ENCODE results near the gene PNPLA7. TPM values are rescaled to one million over a fixed set of nuclear protein-coding genes. Genes with fewer than 3 reads are reported as not detected.
A peak's percentile ranks its signal among the peaks of the same experiment; 100 is the strongest.
"Not testable (repeated sequence)": the region's sequence is repeated elsewhere in the genome, so short reads cannot be mapped to it uniquely, and the experiment has no call there.

Gene PNPLA7
- total RNA-seq, 2 experiments from 2014 or later, result 5.6 to 7.0 TPM

GRCh38 chr9:137511758-137512463, 38.3 kb downstream of the PNPLA7 start:
- Mint-ChIP-seq H3K27me3 (no peaks in the 10 kb centered on the region), H3K27ac (no peak overlapping the region), H3K4me1 (peaks cover 3% of the 10 kb centered on the region), H3K4me3 (no peak overlapping the region), H3K36me3 (no peaks in the 10 kb centered on the region), H3K9me3 (no peaks in the 10 kb centered on the region)
- DNase-seq (no peak), ATAC-seq (ENCODE audit: low read depth) (no peak)
- POLR2A ChIA-PET, result no interaction called here

DNA sequence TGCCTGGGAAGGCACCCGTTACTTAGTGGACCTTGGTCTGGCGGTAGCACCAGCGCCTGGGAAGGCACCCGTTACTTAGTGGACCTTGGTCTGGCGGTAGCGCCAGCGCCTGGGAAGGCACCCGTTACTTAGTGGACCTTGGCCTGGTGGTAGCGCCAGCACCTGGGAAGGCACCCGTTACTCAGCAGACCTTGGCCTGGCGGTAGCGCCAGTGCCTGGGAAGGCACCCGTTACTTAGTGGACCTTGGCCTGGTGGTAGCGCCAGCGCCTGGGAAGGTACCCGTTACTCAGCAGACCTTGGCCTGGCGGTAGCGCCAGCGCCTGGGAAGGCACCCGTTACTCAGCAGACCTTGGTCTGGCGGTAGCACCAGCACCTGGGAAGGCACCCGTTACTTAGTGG, 39.1 kb downstream of the PNPLA7 start:
- H3K4me3 Mint-ChIP-seq; H3K36me3 Mint-ChIP-seq; ATAC-seq (ENCODE audit: low read depth); POLR2A ChIA-PET; H3K27ac Mint-ChIP-seq; H3K9me3 Mint-ChIP-seq; DNase-seq; H3K4me1 Mint-ChIP-seq; H3K27me3 Mint-ChIP-seq: not testable (repeated sequence)

DNA sequence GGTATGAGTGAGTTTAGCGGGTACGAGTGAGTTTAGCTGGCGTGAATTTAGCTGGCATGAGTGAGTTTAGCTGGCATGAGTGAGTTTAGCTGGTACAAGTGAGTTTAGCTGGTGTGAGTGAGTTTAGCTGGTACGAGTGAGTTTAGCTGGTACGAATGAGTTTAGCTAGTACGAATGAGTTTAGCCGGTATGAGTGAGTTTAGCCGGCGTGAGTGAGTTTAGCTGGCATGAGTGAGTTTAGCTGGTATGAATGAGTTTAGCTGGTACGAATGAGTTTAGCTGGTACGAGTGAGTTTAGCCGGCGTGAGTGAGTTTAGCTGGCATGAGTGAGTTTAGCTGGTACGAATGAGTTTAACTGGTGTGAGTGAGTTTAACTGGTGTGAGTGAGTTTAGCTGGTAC, 41.0 kb downstream of the PNPLA7 start:
- no peak overlapping the region for H3K27ac Mint-ChIP-seq

GRCh38 chr9:137506702-137507171, 43.5 kb downstream of the PNPLA7 start:
- peaks cover 3% of the 10 kb centered on the region for H3K27me3 Mint-ChIP-seq
- H3K27ac Mint-ChIP-seq, result no peak overlapping the region
- POLR2A ChIA-PET, result no interaction called here
- DNase-seq, result no peak
- H3K4me3 Mint-ChIP-seq, result no peak overlapping the region
- H3K4me1 Mint-ChIP-seq, result peaks cover 2% of the 10 kb centered on the region
- H3K36me3 Mint-ChIP-seq, result no peaks in the 10 kb centered on the region
- peaks cover 4% of the 10 kb centered on the region for H3K9me3 Mint-ChIP-seq
- no peak for ATAC-seq (ENCODE audit: low read depth)

More for the DNA sequence above, 41.0 kb downstream of the PNPLA7 start:
- H3K36me3 Mint-ChIP-seq, result no peaks in the 10 kb centered on the region
- no peaks in the 10 kb centered on the region for H3K27me3 Mint-ChIP-seq
- H3K9me3 Mint-ChIP-seq, result no peaks in the 10 kb centered on the region
- POLR2A ChIA-PET, result no interaction called here
- H3K4me1 Mint-ChIP-seq, result peaks cover 3% of the 10 kb centered on the region
- no peak overlapping the region for H3K4me3 Mint-ChIP-seq
- ATAC-seq (ENCODE audit: low read depth) (no peak), DNase-seq (no peak)

GRCh38 chr9:137506274-137506673, 43.9 kb downstream of the PNPLA7 start:
- peaks cover 4% of the 10 kb centered on the region for H3K9me3 Mint-ChIP-seq
- POLR2A ChIA-PET, result no interaction called here

GRCh38 chr9:137505421-137506140, 44.6 kb downstream of the PNPLA7 start:
- POLR2A ChIA-PET, result interaction anchor here (0.7 kb wide), 1 partner anchor 729 kb away, joined by 3 read pairs; no protein-coding TSS in a partner anchor
- Mint-ChIP-seq H3K4me1 (peaks cover 4% of the 10 kb centered on the region), H3K27me3 (peaks cover 3% of the 10 kb centered on the region), H3K27ac (no peak overlapping the region), H3K36me3 (no peaks in the 10 kb centered on the region), H3K4me3 (no peak overlapping the region), H3K9me3 (peaks cover 4% of the 10 kb centered on the region)
- ATAC-seq (ENCODE audit: low read depth), result no peak
- no peak for DNase-seq

More at GRCh38 chr9:137506274-137506673, 43.9 kb downstream of the PNPLA7 start:
- H3K4me3 Mint-ChIP-seq, result no peak overlapping the region
- H3K27ac Mint-ChIP-seq, result no peak overlapping the region
- H3K36me3 Mint-ChIP-seq, result no peaks in the 10 kb centered on the region
- DNase-seq (no peak), ATAC-seq (ENCODE audit: low read depth) (no peak)
- H3K4me1 Mint-ChIP-seq, result peaks cover 4% of the 10 kb centered on the region
- H3K27me3 Mint-ChIP-seq, result peaks cover 3% of the 10 kb centered on the region

DNA sequence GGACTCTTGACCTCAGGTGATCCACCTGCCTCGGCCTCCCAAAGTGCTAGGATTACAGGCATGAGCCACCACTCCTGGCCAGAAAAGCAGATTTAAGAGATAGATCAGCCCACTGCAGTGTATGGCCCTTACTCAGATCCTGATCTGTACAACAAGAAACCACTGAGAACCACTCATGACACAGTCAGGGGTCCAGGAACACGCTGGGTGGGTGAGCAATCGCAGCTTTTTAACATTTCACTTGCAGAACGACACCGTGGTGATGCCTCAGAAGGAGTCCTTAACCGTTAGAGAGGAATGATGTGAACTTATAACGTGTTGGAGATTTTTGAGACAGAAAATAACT, 45.8 kb downstream of the PNPLA7 start:
- no peak for DNase-seq
- no peak for ATAC-seq (ENCODE audit: low read depth)
- no peaks in the 10 kb centered on the region for H3K36me3 Mint-ChIP-seq
- H3K4me3 Mint-ChIP-seq, result no peak overlapping the region
- peaks cover 4% of the 10 kb centered on the region for H3K9me3 Mint-ChIP-seq
- no peak overlapping the region for H3K27ac Mint-ChIP-seq
- POLR2A ChIA-PET, result no interaction called here
- H3K4me1 Mint-ChIP-seq, result peaks cover 4% of the 10 kb centered on the region
- peaks cover 3% of the 10 kb centered on the region for H3K27me3 Mint-ChIP-seq

DNA sequence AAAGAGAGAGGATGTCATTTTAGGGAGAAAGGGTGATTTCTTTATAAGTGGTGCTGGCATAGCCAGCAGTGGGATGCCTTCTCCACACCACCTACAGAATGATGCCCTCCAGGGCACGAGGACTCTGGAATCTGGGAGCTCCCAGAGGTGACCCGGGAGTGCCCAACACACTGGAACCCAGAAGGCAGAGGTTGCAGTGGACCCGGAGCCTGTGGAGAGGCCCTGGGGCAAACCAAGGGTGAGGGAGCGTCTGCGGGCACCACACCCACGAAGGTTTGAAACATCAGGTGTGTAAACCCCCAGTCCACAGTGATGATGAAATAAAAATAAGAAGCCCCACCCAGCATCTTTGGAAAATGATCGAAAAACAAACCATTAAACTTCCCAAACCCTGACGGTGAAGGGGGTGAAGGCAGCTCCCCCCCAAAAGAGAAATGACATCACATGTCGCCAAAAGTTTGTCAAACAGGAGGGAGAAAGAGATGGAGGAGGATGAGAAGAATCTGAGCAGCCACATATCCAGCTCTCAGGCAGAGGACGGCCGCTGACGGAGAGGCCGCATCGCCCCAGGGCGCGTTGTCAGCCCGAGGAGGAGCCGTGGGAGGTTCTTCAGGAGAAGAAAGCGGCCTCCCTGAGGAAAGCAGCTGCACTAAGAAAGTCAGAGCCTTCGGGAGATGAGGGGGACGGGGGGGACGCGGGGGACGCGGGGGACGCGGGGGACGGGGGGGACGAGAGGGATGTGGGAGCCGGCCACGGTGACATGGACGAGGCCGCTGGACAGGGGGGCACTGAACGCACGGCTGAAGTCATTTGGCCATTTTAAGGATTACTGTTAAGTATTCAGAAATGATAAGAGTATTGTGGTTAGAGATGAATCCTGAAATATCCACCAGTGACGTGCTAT, 47.9 kb downstream of the PNPLA7 start:
- H3K27me3 Mint-ChIP-seq, result peaks cover 3% of the 10 kb centered on the region
- H3K36me3 Mint-ChIP-seq, result no peaks in the 10 kb centered on the region
- H3K4me1 Mint-ChIP-seq, result peaks cover 4% of the 10 kb centered on the region
- peaks cover 4% of the 10 kb centered on the region for H3K9me3 Mint-ChIP-seq
- DNase-seq, result no peak
- POLR2A ChIA-PET, result no interaction called here
- no peak overlapping the region for H3K27ac Mint-ChIP-seq
- ATAC-seq (ENCODE audit: low read depth), result no peak
- no peak overlapping the region for H3K4me3 Mint-ChIP-seq

DNA sequence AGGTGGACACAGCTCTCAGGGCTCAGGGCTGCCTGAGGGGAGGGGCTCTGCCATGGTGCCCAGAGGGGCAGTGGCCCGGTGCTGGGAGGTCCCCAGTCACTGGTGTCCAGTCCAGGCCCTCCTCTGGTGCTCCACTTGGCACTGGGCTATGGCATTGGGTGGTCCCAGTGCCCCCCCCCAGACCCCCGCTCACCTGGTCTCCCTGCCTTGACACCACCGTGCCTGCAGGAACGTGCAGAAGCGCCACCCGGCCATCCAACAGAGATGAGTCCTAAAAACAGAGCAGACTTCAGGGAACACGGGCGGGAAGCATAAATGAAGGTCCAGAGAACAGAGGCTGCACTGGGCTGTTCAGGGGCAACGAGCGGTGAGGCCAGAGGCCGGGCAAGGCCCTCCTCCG, 48.7 kb downstream of the PNPLA7 start:
- Mint-ChIP-seq H3K36me3 (no peaks in the 10 kb centered on the region), H3K4me3 (no peak overlapping the region), H3K27me3 (peaks cover 3% of the 10 kb centered on the region), H3K4me1 (peaks cover 4% of the 10 kb centered on the region), H3K9me3 (peaks cover 4% of the 10 kb centered on the region), H3K27ac (peak overlapping the region; percentile 4)
- DNase-seq (no peak), ATAC-seq (ENCODE audit: low read depth) (no peak)
- POLR2A ChIA-PET, result no interaction called here

GRCh38 chr9:137500666-137501397, 49.4 kb downstream of the PNPLA7 start:
- H3K27me3 Mint-ChIP-seq, result peaks cover 3% of the 10 kb centered on the region
- no peak for ATAC-seq (ENCODE audit: low read depth)
- no peak overlapping the region for H3K4me3 Mint-ChIP-seq
- peaks cover 4% of the 10 kb centered on the region for H3K4me1 Mint-ChIP-seq
- no peak for DNase-seq
- H3K36me3 Mint-ChIP-seq, result no peaks in the 10 kb centered on the region
- POLR2A ChIA-PET, result no interaction called here
- no peak overlapping the region for H3K27ac Mint-ChIP-seq
- H3K9me3 Mint-ChIP-seq, result peaks cover 4% of the 10 kb centered on the region

- H3K27me3 Mint-ChIP-seq, result peaks cover 3% of the 10 kb centered on the region
- no peak for DNase-seq
- no peaks in the 10 kb centered on the region for H3K36me3 Mint-ChIP-seq
- ATAC-seq (ENCODE audit: low read depth), result no peak
- peaks cover 4% of the 10 kb centered on the region for H3K4me1 Mint-ChIP-seq
- no peak overlapping the region for H3K4me3 Mint-ChIP-seq
- POLR2A ChIA-PET, result no interaction called here
- no peak overlapping the region for H3K27ac Mint-ChIP-seq
- peaks cover 4% of the 10 kb centered on the region for H3K9me3 Mint-ChIP-seq
Observed at GRCh38 chr9:137499858-137500661, 50.1 kb downstream of the PNPLA7 start.

DNA sequence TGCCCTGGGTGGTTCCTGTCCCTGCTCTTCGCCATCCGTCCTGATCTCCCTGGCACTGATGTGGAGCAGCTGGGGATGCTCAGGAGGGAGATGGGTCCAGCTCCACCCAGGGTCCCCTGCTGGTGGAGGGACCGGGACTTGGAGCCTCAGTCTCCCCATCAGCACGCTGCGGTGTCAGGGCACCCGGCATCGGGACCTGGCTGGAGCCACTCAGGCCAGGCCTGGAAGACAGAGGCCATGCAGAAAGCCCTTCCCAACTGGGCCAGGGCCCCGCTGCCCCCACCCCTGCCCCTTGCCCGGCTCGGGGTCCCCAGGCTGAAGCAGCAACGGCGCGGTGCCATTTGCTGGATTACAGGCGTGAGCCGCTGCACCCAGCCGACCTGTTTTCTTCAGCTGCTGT, 50.8 kb downstream of the PNPLA7 start:
- ATAC-seq (ENCODE audit: low read depth) (no peak), DNase-seq (no peak)
- Mint-ChIP-seq H3K4me1 (peaks cover 4% of the 10 kb centered on the region), H3K36me3 (no peaks in the 10 kb centered on the region), H3K27me3 (peaks cover 3% of the 10 kb centered on the region), H3K27ac (no peak overlapping the region), H3K4me3 (no peak overlapping the region), H3K9me3 (peaks cover 4% of the 10 kb centered on the region)
- POLR2A ChIA-PET, result no interaction called here
